Measurements from ENCODE around the gene ARHGDIG.
"Not testable (repeated sequence)": the region's sequence is repeated elsewhere in the genome, so short reads cannot be mapped to it uniquely, and the experiment has no call there.

ARHGDIG gene

GRCh38 chr16:263944-264343 is 16.4 kb upstream of the ARHGDIG start:
- no peak for DNase-seq

GRCh38 chr16:264440-264951 is 15.9 kb upstream of the ARHGDIG start:
- DNase-seq = no peak

GRCh38 chr16:265002-265529 is 15.3 kb upstream of the ARHGDIG start:
- no peak for DNase-seq

GRCh38 chr16:265711-266110 is 14.7 kb upstream of the ARHGDIG start:
- DNase-seq = no peak

GRCh38 chr16:266258-267164 is 13.9 kb upstream of the ARHGDIG start:
- DNase-seq = no peak

GRCh38 chr16:267562-267961 is 12.8 kb upstream of the ARHGDIG start:
- DNase-seq = not testable (repeated sequence)

GRCh38 chr16:268141-269053 is 12.0 kb upstream of the ARHGDIG start:
- DNase-seq = no peak

- no peak for DNase-seq
Observed at GRCh38 chr16:269061-269796, 11.2 kb upstream of the ARHGDIG start.

GRCh38 chr16:270381-271255 is 9.8 kb upstream of the ARHGDIG start:
- no peak for DNase-seq

- DNase-seq = no peak
Observed at GRCh38 chr16:272633-273546, 7.5 kb upstream of the ARHGDIG start.

GRCh38 chr16:273547-274421 is 6.6 kb upstream of the ARHGDIG start:
- DNase-seq = no peak

- peak in 24 of 56 donors; percentile 8 to 64 (median 25) for DNase-seq
Observed at GRCh38 chr16:275041-275641, 5.2 kb upstream of the ARHGDIG start.

GRCh38 chr16:275786-276232 is 4.6 kb upstream of the ARHGDIG start, which contains the start of gene RGS11:
Gene RGS11 (minus strand): TSS chr16:275944. CDS start chr16:275911, 33 bp downstream.
- DNase-seq = peak in 1 of 56 donors; percentile 25

- no peak for DNase-seq
Observed at GRCh38 chr16:276426-277077, 3.8 kb upstream of the ARHGDIG start.

GRCh38 chr16:278863-279366 is 1.5 kb upstream of the ARHGDIG start:
- no peak for DNase-seq

- no peak for DNase-seq
Observed at GRCh38 chr16:279531-279930, 860 bp upstream of the ARHGDIG start.
